H9 (cell line): Measurements from ENCODE around the gene AGXT. TPM values are rescaled to one million over a fixed set of nuclear protein-coding genes. Genes with fewer than 3 reads are reported as not detected.

ENCODE experiments used
- DNase-seq: peaks from one replicate; pipeline ENCODE4 v3.0.0-alpha.2; 2017
- H2AFZ ChIP-seq: one replicate; pipeline ENCODE4 v1.6.1; 2013; ENCODE audit warnings: mild to moderate bottlenecking, low read length, control low read depth, moderate library complexity
- H2AK5ac ChIP-seq: 2 replicates; pipeline ENCODE4 v1.6.1; 2013; ENCODE audit warnings: low read length, control low read depth, mixed read lengths; ENCODE audit not compliant: insufficient read length
- H2BK120ac ChIP-seq: one replicate; pipeline ENCODE4 v1.6.1; 2013; ENCODE audit warnings: low read depth, mild to moderate bottlenecking, low read length, control low read depth, inconsistent platforms; ENCODE audit not compliant: poor library complexity, severe bottlenecking
- H2BK12ac ChIP-seq: 2 replicates; pipeline ENCODE4 v1.6.1; 2013; ENCODE audit warnings: low read length, control low read depth, mixed read lengths, low read depth; ENCODE audit not compliant: insufficient read length
- H2BK15ac ChIP-seq: 2 replicates; pipeline ENCODE4 v1.6.1; 2013; ENCODE audit warnings: low read depth, low read length, control low read depth
- H2BK20ac ChIP-seq: one replicate; pipeline ENCODE4 v1.6.1; 2013; ENCODE audit warnings: low read depth, mild to moderate bottlenecking, low read length, control low read depth, inconsistent platforms; ENCODE audit not compliant: poor library complexity, severe bottlenecking
- H2BK5ac ChIP-seq: 2 replicates; pipeline ENCODE4 v1.6.1; 2013; ENCODE audit warnings: low read length, control low read depth, mixed read lengths; ENCODE audit not compliant: insufficient read length
- H3K14ac ChIP-seq: 2 replicates; pipeline ENCODE4 v1.6.1; 2013; ENCODE audit warnings: low read length, control low read depth; ENCODE audit not compliant: insufficient read depth
- H3K18ac ChIP-seq: 2 replicates; pipeline ENCODE4 v1.6.1; 2013; ENCODE audit warnings: low read depth, mild to moderate bottlenecking, mixed read lengths, low read length, control low read depth; ENCODE audit not compliant: insufficient read length
- H3K23ac ChIP-seq: 2 replicates; pipeline ENCODE4 v1.6.1; 2013; ENCODE audit warnings: low read length, control low read depth, mixed read lengths, low read depth; ENCODE audit not compliant: insufficient read length
- H3K23me2 ChIP-seq: 2 replicates; pipeline ENCODE4 v1.6.1; 2013; ENCODE audit warnings: low read depth, mild to moderate bottlenecking, mixed read lengths, low read length, control low read depth; ENCODE audit not compliant: insufficient read length, poor library complexity, severe bottlenecking
- H3K27ac ChIP-seq: 2 replicates; pipeline ENCODE4 v1.5.1; 2013; ENCODE audit warnings: low read length, control low read depth, mixed read lengths, low read depth; ENCODE audit not compliant: insufficient read length
- H3K27me3 ChIP-seq: 2 replicates; pipeline ENCODE4 v1.6.1; 2013; ENCODE audit warnings: low read length, control low read depth, inconsistent platforms; ENCODE audit not compliant: insufficient read depth
- H3K4ac ChIP-seq: 2 replicates; pipeline ENCODE4 v1.6.1; 2013; ENCODE audit warnings: low read depth, mild to moderate bottlenecking, control low read depth, inconsistent platforms, low read length, moderate library complexity
- H3K4me1 ChIP-seq: 2 replicates; pipeline ENCODE4 v1.6.1; 2013; ENCODE audit warnings: low read length, control low read depth, inconsistent platforms; ENCODE audit not compliant: insufficient read depth
- H3K4me2 ChIP-seq: 2 replicates; pipeline ENCODE4 v1.6.1; 2013; ENCODE audit warnings: low read length, control low read depth, mixed read lengths; ENCODE audit not compliant: insufficient read length, insufficient read depth
- H3K56ac ChIP-seq: 2 replicates; pipeline ENCODE4 v1.6.1; 2013; ENCODE audit warnings: low read depth, mild to moderate bottlenecking, mixed read lengths, low read length, control low read depth; ENCODE audit not compliant: insufficient read length
- H3K79me1 ChIP-seq: 2 replicates; pipeline ENCODE4 v1.6.1; 2013; ENCODE audit warnings: low read depth, mild to moderate bottlenecking, moderate library complexity, low read length, control low read depth, inconsistent platforms; ENCODE audit not compliant: insufficient read depth, poor library complexity, severe bottlenecking
- H3K79me2 ChIP-seq: 2 replicates; pipeline ENCODE4 v1.6.1; 2013; ENCODE audit warnings: low read length, control low read depth, inconsistent platforms; ENCODE audit not compliant: insufficient read depth
- H3K9ac ChIP-seq: 2 replicates; pipeline ENCODE4 v1.6.1; 2013; ENCODE audit warnings: low read length, control low read depth, mixed read lengths; ENCODE audit not compliant: insufficient read length; ENCODE audit errors: extremely low read depth
- H3K9me3 ChIP-seq: one replicate; pipeline ENCODE4 v1.6.1; 2013; ENCODE audit warnings: low read depth, low read length, inconsistent platforms; ENCODE audit not compliant: control insufficient read depth
- H3T11ph ChIP-seq: one replicate; pipeline ENCODE4 v1.6.1; 2013; ENCODE audit warnings: mild to moderate bottlenecking, low read length, control low read depth, inconsistent platforms
- H4K20me1 ChIP-seq: one replicate; pipeline ENCODE4 v1.6.1; 2013; ENCODE audit not compliant: control insufficient read depth, insufficient read length, insufficient read depth
- H4K5ac ChIP-seq: 2 replicates; pipeline ENCODE4 v1.6.1; 2013; ENCODE audit warnings: low read depth, mild to moderate bottlenecking, mixed read lengths, low read length, control low read depth; ENCODE audit not compliant: insufficient read length
- H4K8ac ChIP-seq: replicated peaks from 2 replicates; pipeline ENCODE4 v1.6.1; 2013; ENCODE audit warnings: low read length, control low read depth, mixed read lengths, low read depth; ENCODE audit not compliant: insufficient read length
- H4K91ac ChIP-seq: 2 replicates; pipeline ENCODE4 v1.6.1; 2013; ENCODE audit warnings: low read depth, mild to moderate bottlenecking, moderate library complexity, mixed read lengths, low read length, control low read depth; ENCODE audit not compliant: insufficient read length
- H3K27ac Mint-ChIP-seq, 3 experiments: 2 replicates in 2 of 3; 3 replicates in 1 of 3; pipeline ENCODE4 v1.8.0; 2020 to 2021; ENCODE audit warnings: mixed read lengths in 3 of 3, mild to moderate bottlenecking in 1 of 3, moderate library complexity in 1 of 3
- H3K27me3 Mint-ChIP-seq: 2 replicates; pipeline ENCODE4 v1.8.0; 2021; ENCODE audit warnings: low read depth, mild to moderate bottlenecking, moderate library complexity, mixed read lengths
- H3K36me3 Mint-ChIP-seq, 3 experiments: 2 replicates in 2 of 3; 3 replicates in 1 of 3; pipeline ENCODE4 v1.8.0; 2020 to 2021; ENCODE audit warnings: low read depth in 3 of 3, mixed read lengths in 3 of 3; ENCODE audit not compliant: insufficient read depth in 1 of 3
- H3K4me1 Mint-ChIP-seq, 2 experiments: 2 replicates each; pipeline ENCODE4 v1.8.0; 2020; ENCODE audit warnings: mixed read lengths in 2 of 2
- H3K4me3 Mint-ChIP-seq, 2 experiments: 2 replicates in 1 of 2; 3 replicates in 1 of 2; pipeline ENCODE4 v1.8.0; 2020 to 2021; ENCODE audit warnings: mild to moderate bottlenecking in 2 of 2, mixed read lengths in 2 of 2, moderate library complexity in 1 of 2
- H3K9me3 Mint-ChIP-seq, 2 experiments: 2 replicates in 1 of 2; 3 replicates in 1 of 2; pipeline ENCODE4 v1.8.0; 2020; ENCODE audit warnings: mild to moderate bottlenecking in 2 of 2, mixed read lengths in 2 of 2, moderate library complexity in 1 of 2
- CTCF ChIP-seq: fragments of 200-600 bp; sonication (generic); conservative IDR thresholded peaks from 3 replicates; pipeline ENCODE4 v1.8.0; 2021; ENCODE audit warnings: antibody characterized with exemption, mild to moderate bottlenecking
- WGBS: extraction: QIAGEN DNeasy Blood & Tissue Kit; methylation state at CpG from one replicate; pipeline ENCODE4 v1.1.7; 2013; ENCODE audit warnings: missing lambda C conversion rate, low lambda C conversion rate, mixed read lengths; ENCODE audit not compliant: insufficient read length; ENCODE audit errors: extremely low coverage; 5-methylcytosine and 5-hydroxymethylcytosine counted together
- total RNA-seq: library from RNA; stranded (reverse); gene quantifications from 2 replicates; pipeline ENCODE4 v1.2.1, GENCODE V29; 2021

Gene AGXT
- total RNA-seq, 1 experiment from 2014 or later, result not detected

GRCh38 chr2:240871071-240871958 is 2.7 kb downstream of the AGXT start:
- Histone ChIP-seq H4K20me1 (no peaks in the 10 kb centered on the region), H2AK5ac (no peak overlapping the region), H2BK15ac (no peak overlapping the region), H4K91ac (no peak overlapping the region), H3T11ph (no peak overlapping the region), H3K9me3 (no peaks in the 10 kb centered on the region), H2BK5ac (no peak overlapping the region), H3K4ac (no peak overlapping the region), H3K14ac (no peak overlapping the region; the same call in 1 of the 2 replicates), H3K4me1 (no peaks in the 10 kb centered on the region), H3K23ac (no peak overlapping the region), H3K56ac (no peak overlapping the region), H3K79me2 (no peaks in the 10 kb centered on the region), H3K27ac (no peak overlapping the region), H4K8ac (no peak overlapping the region), H3K9ac (no peak overlapping the region), H2BK120ac (no peak overlapping the region), H2AFZ (no peak overlapping the region), H3K4me2 (no peak overlapping the region), H3K79me1 (no peaks in the 10 kb centered on the region), H4K5ac (no peak overlapping the region), H3K18ac (no peak overlapping the region), H2BK12ac (no peak overlapping the region), H3K23me2 (no peaks in the 10 kb centered on the region), H2BK20ac (no peak overlapping the region), H3K27me3 (no peaks in the 10 kb centered on the region)
- Mint-ChIP-seq H3K36me3 (no peaks in the 10 kb centered on the region; a peak in 1 of 7 replicates), H3K4me1 (peaks cover 0 to 3% of the 10 kb centered on the region in 2 experiments; a peak in 1 of 4 replicates), H3K9me3 (no peaks in the 10 kb centered on the region), H3K27me3 (no peaks in the 10 kb centered on the region), H3K27ac (no peak overlapping the region; a peak in 1 of 7 replicates), H3K4me3 (no peak overlapping the region)
- WGBS, result no CpG with 5 or more reads among the region's 16 CpGs
- DNase-seq, result no peak
- no peak for TF ChIP-seq CTCF
